ENCODE measurements around the gene SH3TC2. TPM values are rescaled to one million over a fixed set of nuclear protein-coding genes. Genes with fewer than 3 reads are reported as not detected.

Gene SH3TC2
- total RNA-seq, 2 donors from 2014 or later, result 0.33 to 8.6 TPM

- no peaks in the 10 kb centered on the region for H3K9me3 ChIP-seq
- no peak overlapping the region for H3K27ac ChIP-seq
- WGBS, 2 donors, result 38 to 46% methylated on average over 2 of the region's 2 CpGs
- intact Hi-C loops (cut with DNase I), result no loop called here
- no peak overlapping the region for H3K4me3 ChIP-seq
- H3K36me3 ChIP-seq (replicated peaks in 1 of 2; ENCODE audit: insufficient read depth in 1 of 2, low read depth in 2 of 2), result no peaks in the 10 kb centered on the region
- TF ChIP-seq POLR2A (IDR thresholded peaks at IDR 0.05) (no peak), CTCF (IDR thresholded peaks at IDR 0.05) (no peak)
- H3K4me1 ChIP-seq, result no peaks in the 10 kb centered on the region
- ATAC-seq (no peak), DNase-seq (no peak)
- H3K27me3 ChIP-seq, result no peaks in the 10 kb centered on the region
These were observed 43.9 kb downstream of the SH3TC2 start for GRCh38 chr5:149018909-149019443.

- Histone ChIP-seq H3K4me1 (no peaks in the 10 kb centered on the region), H3K9me3 (no peaks in the 10 kb centered on the region), H3K4me3 (no peak overlapping the region), H3K36me3 (replicated peaks in 1 of 2; ENCODE audit: insufficient read depth in 1 of 2, low read depth in 2 of 2) (no peaks in the 10 kb centered on the region), H3K27ac (no peak overlapping the region), H3K27me3 (no peaks in the 10 kb centered on the region)
- TF ChIP-seq POLR2A (IDR thresholded peaks at IDR 0.05) (no peak), CTCF (IDR thresholded peaks at IDR 0.05) (no peak)
- 87 to 93% methylated on average over 1 of the region's 1 CpG for WGBS, 2 donors
- intact Hi-C loops (cut with DNase I), result no loop called here
- ATAC-seq (no peak), DNase-seq (no peak)
These were observed 45.2 kb downstream of the SH3TC2 start for GRCh38 chr5:149017636-149018035.

GRCh38 chr5:149015561-149015960 lies 47.3 kb downstream of the SH3TC2 start:
- no peaks in the 10 kb centered on the region for H3K9me3 ChIP-seq
- DNase-seq (no peak), ATAC-seq (no peak)
- H3K27ac ChIP-seq, result no peak overlapping the region
- intact Hi-C loops (cut with DNase I), result no loop called here
- H3K4me1 ChIP-seq, result no peaks in the 10 kb centered on the region
- WGBS, 2 donors, result 75 to 93% methylated on average over 1 of the region's 1 CpG
- no peaks in the 10 kb centered on the region for H3K27me3 ChIP-seq
- no peaks in the 10 kb centered on the region for H3K36me3 ChIP-seq (replicated peaks in 1 of 2; ENCODE audit: insufficient read depth in 1 of 2, low read depth in 2 of 2)
- no peak overlapping the region for H3K4me3 ChIP-seq
- TF ChIP-seq CTCF (IDR thresholded peaks at IDR 0.05) (no peak), POLR2A (IDR thresholded peaks at IDR 0.05) (no peak)

GRCh38 chr5:149015126-149015525 lies 47.7 kb downstream of the SH3TC2 start:
- Histone ChIP-seq H3K4me3 (no peak overlapping the region), H3K27ac (no peak overlapping the region), H3K27me3 (no peaks in the 10 kb centered on the region), H3K9me3 (no peaks in the 10 kb centered on the region), H3K36me3 (replicated peaks in 1 of 2; ENCODE audit: insufficient read depth in 1 of 2, low read depth in 2 of 2) (no peaks in the 10 kb centered on the region), H3K4me1 (no peaks in the 10 kb centered on the region)
- DNase-seq (no peak), ATAC-seq (no peak)
- TF ChIP-seq CTCF (IDR thresholded peaks at IDR 0.05) (no peak), POLR2A (IDR thresholded peaks at IDR 0.05) (no peak)
- WGBS, 2 donors, result 90% methylated on average over 1 of the region's 1 CpG
- intact Hi-C loops (cut with DNase I), result no loop called here

- DNase-seq, result no peak
- Histone ChIP-seq H3K36me3 (replicated peaks in 1 of 2; ENCODE audit: insufficient read depth in 1 of 2, low read depth in 2 of 2) (no peaks in the 10 kb centered on the region), H3K27me3 (no peaks in the 10 kb centered on the region), H3K4me3 (no peak overlapping the region), H3K27ac (no peak overlapping the region), H3K4me1 (no peaks in the 10 kb centered on the region), H3K9me3 (no peaks in the 10 kb centered on the region)
- no peak for ATAC-seq
- no peak for TF ChIP-seq POLR2A (IDR thresholded peaks at IDR 0.05)
- intact Hi-C loops (cut with DNase I), result no loop called here
- WGBS, 2 donors, result 86 to 95% methylated on average over 2 of the region's 2 CpGs
These were observed 48.3 kb downstream of the SH3TC2 start for GRCh38 chr5:149014571-149015031.
